Kidney epithelial cell (primary cell): ENCODE measurements around the gene BGLAP. TPM values are rescaled to one million over a fixed set of nuclear protein-coding genes. Genes with fewer than 3 reads are reported as not detected.

Experiments used
- DNase-seq: peaks from one replicate; pipeline ENCODE4 v3.0.0-alpha.2; 2010; ENCODE audit warnings: low read depth
- H3K27me3 ChIP-seq: 2 replicates; pipeline ENCODE4 v1.6.0; 2011; ENCODE audit warnings: low read length; ENCODE audit not compliant: control insufficient read depth, insufficient read depth
- H3K36me3 ChIP-seq: 2 replicates; pipeline ENCODE4 v1.5.1; 2011; ENCODE audit warnings: low read length; ENCODE audit not compliant: control insufficient read depth, insufficient read depth
- H3K4me3 ChIP-seq: 2 replicates; pipeline ENCODE4 v1.5.1; 2011; ENCODE audit warnings: low read depth, mild to moderate bottlenecking, control low read depth, low read length
- total RNA-seq: library from RNA; depleted of rRNA; stranded (reverse); fragments of >200 nt; gene quantifications from 2 replicates; pipeline ENCODE4 v1.2.3, GENCODE V29; 2015
- TF ChIP-seq, protein P1 (sequence below): IDR thresholded peaks from 2 replicates; pipeline ENCODE4 v1.5.1; 2011; ENCODE audit warnings: mild to moderate bottlenecking, moderate library complexity, low read length, control low read depth, inconsistent platforms; ENCODE audit not compliant: insufficient read depth, poor library complexity, severe bottlenecking

Gene BGLAP
- total RNA-seq, 1 donor from 2014 or later, result not detected

GRCh38 chr1:156251527-156251926, 9.5 kb downstream of the BGLAP start:
- peaks cover 7% of the 10 kb centered on the region for H3K36me3 ChIP-seq
- H3K27me3 ChIP-seq, result no peaks in the 10 kb centered on the region
- H3K4me3 ChIP-seq, result no peak overlapping the region
- DNase-seq, result no peak
- TF ChIP-seq, protein P1, sequence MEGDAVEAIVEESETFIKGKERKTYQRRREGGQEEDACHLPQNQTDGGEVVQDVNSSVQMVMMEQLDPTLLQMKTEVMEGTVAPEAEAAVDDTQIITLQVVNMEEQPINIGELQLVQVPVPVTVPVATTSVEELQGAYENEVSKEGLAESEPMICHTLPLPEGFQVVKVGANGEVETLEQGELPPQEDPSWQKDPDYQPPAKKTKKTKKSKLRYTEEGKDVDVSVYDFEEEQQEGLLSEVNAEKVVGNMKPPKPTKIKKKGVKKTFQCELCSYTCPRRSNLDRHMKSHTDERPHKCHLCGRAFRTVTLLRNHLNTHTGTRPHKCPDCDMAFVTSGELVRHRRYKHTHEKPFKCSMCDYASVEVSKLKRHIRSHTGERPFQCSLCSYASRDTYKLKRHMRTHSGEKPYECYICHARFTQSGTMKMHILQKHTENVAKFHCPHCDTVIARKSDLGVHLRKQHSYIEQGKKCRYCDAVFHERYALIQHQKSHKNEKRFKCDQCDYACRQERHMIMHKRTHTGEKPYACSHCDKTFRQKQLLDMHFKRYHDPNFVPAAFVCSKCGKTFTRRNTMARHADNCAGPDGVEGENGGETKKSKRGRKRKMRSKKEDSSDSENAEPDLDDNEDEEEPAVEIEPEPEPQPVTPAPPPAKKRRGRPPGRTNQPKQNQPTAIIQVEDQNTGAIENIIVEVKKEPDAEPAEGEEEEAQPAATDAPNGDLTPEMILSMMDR, result no peak

DNA sequence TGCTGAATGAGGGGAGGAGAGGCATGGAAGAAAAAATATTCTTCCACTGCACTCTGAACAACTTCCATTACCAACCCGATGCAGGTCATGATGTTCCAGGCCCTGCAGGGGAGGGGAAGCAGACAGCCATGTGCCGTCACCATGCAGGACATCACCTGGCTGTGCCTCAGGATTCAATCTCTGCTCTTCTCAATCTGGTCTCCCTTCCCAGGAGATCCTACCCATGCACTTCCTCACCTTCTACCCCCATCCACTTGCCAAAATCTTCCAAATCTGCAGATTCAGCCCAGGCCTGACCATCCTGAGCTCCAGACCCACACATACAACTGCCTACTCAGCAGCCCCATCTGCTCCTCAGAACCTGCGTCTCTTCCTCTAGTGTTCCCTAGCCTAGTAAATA, 11.7 kb downstream of the BGLAP start:
- Histone ChIP-seq H3K27me3 (no peaks in the 10 kb centered on the region), H3K4me3 (no peak overlapping the region), H3K36me3 (peaks cover 7% of the 10 kb centered on the region)
- TF ChIP-seq, protein P1, result no peak
- no peak for DNase-seq

DNA sequence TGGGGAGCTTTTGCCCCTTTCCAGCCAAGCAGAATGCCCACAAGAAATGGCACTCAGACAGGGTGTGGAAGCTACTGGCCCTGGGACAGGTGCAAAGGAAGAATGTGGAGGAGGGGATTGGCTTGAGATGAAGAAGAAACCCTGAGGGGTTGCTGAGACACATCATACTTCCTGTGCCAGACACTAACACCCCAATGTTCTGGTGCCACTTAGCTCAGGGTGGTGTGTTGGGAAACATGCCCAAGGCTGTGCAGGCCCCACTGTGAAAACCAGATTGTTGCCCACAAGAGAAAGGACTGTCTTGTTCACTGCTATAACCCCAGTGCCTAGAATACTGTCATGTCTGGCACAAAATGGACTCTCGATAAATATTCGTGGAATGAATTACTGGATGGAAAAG, 15.7 kb downstream of the BGLAP start:
- Histone ChIP-seq H3K27me3 (no peaks in the 10 kb centered on the region), H3K36me3 (peaks cover 5% of the 10 kb centered on the region), H3K4me3 (no peak overlapping the region)
- TF ChIP-seq, protein P1, result no peak
- no peak for DNase-seq

- Histone ChIP-seq H3K36me3 (peaks cover 5% of the 10 kb centered on the region), H3K27me3 (no peaks in the 10 kb centered on the region), H3K4me3 (no peak overlapping the region)
- TF ChIP-seq, protein P1, result no peak
- DNase-seq, result no peak
Measured at GRCh38 chr1:156258859-156259258, 16.9 kb downstream of the BGLAP start.

DNA sequence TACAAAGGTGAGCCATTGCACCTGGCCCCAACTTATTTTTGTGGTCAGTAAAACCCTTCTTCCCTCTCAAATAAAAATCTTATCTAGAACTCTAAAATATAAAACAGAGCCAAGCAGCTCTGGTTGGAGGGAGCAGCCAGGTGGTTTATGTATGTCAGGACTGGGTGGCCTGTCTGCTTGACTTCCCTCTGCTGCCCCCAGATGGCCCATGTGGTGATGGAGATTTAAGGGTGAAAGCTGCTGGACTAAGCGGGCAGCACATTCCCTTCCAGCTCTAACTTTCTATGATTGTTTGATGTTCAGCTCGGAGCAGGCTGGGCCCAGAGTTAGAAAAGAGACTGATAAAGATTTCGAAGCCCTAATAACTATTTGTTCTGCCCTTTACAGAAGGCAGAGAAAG, 17.8 kb downstream of the BGLAP start:
- Histone ChIP-seq H3K27me3 (no peaks in the 10 kb centered on the region), H3K4me3 (no peak overlapping the region), H3K36me3 (peaks cover 4% of the 10 kb centered on the region)
- no peak for DNase-seq
- TF ChIP-seq, protein P1, result peak; percentile 31

GRCh38 chr1:156260896-156261295, 18.9 kb downstream of the BGLAP start:
- H3K36me3 ChIP-seq, result peaks cover 6% of the 10 kb centered on the region
- H3K4me3 ChIP-seq, result no peak overlapping the region
- TF ChIP-seq, protein P1, result no peak
- H3K27me3 ChIP-seq, result no peaks in the 10 kb centered on the region
- no peak for DNase-seq
